Neural progenitor cell (in vitro differentiated cells): Measurements from ENCODE around the gene SLC2A13. TPM values are rescaled to one million over a fixed set of nuclear protein-coding genes. Genes with fewer than 3 reads are reported as not detected.
"Not testable (repeated sequence)": the region's sequence is repeated elsewhere in the genome, so short reads cannot be mapped to it uniquely, and the experiment has no call there.

Experiments
- DNase-seq: peaks from one replicate; pipeline ENCODE4 v3.0.0-alpha.2; 2016; ENCODE audit warnings: low spot score
- H2AFZ ChIP-seq: fragments of 200-600 bp; sonication (generic); replicated peaks from 2 replicates; pipeline ENCODE4 v1.6.1; 2016; ENCODE audit warnings: antibody characterized with exemption
- H3F3A ChIP-seq: fragments of 200-600 bp; sonication (generic); 2 replicates; pipeline ENCODE4 v1.6.1; 2016; ENCODE audit warnings: antibody characterized with exemption, low read depth
- H3K27ac ChIP-seq: fragments of 200-600 bp; sonication (generic); 2 replicates; pipeline ENCODE4 v1.5.1; 2016; ENCODE audit warnings: mild to moderate bottlenecking
- H3K27me3 ChIP-seq: fragments of 200-600 bp; sonication (generic); 2 replicates; pipeline ENCODE4 v1.6.1; 2016; ENCODE audit warnings: mild to moderate bottlenecking, moderate library complexity
- H3K36me3 ChIP-seq: fragments of 200-600 bp; sonication (generic); 2 replicates; pipeline ENCODE4 v1.5.1; 2016
- H3K4me1 ChIP-seq: fragments of 200-600 bp; sonication (generic); 2 replicates; pipeline ENCODE4 v1.6.1; 2016; ENCODE audit warnings: mixed run types
- H3K4me2 ChIP-seq: fragments of 200-600 bp; sonication (generic); 2 replicates; pipeline ENCODE4 v1.6.1; 2016
- H3K4me3 ChIP-seq: fragments of 200-600 bp; sonication (generic); 2 replicates; pipeline ENCODE4 v1.5.1; 2016
- H3K79me2 ChIP-seq: fragments of 200-600 bp; sonication (generic); 2 replicates; pipeline ENCODE4 v1.6.1; 2016; ENCODE audit warnings: low read depth
- H3K9ac ChIP-seq: fragments of 200-600 bp; sonication (generic); 2 replicates; pipeline ENCODE4 v1.6.1; 2016
- H3K9me3 ChIP-seq: fragments of 200-600 bp; sonication (generic); 2 replicates; pipeline ENCODE4 v1.5.1; 2016; ENCODE audit warnings: low read depth
- H4K20me1 ChIP-seq: fragments of 200-600 bp; sonication (generic); 2 replicates; pipeline ENCODE4 v1.6.1; 2016; ENCODE audit warnings: low read depth
- H3K27ac Mint-ChIP-seq: 3 replicates; pipeline ENCODE4 v1.8.0; 2021; ENCODE audit warnings: mixed read lengths
- H3K27me3 Mint-ChIP-seq: 2 replicates; pipeline ENCODE4 v1.8.0; 2022; ENCODE audit warnings: low read depth, mild to moderate bottlenecking, inconsistent platforms, moderate library complexity, mixed read lengths; ENCODE audit not compliant: insufficient read depth
- H3K36me3 Mint-ChIP-seq: 3 replicates; pipeline ENCODE4 v1.8.0; 2021; ENCODE audit warnings: mixed read lengths
- H3K4me1 Mint-ChIP-seq: 3 replicates; pipeline ENCODE4 v1.8.0; 2021; ENCODE audit warnings: mixed read lengths
- H3K4me3 Mint-ChIP-seq: 3 replicates; pipeline ENCODE4 v1.8.0; 2021; ENCODE audit warnings: mild to moderate bottlenecking, moderate library complexity, mixed read lengths
- H3K9me3 Mint-ChIP-seq: 3 replicates; pipeline ENCODE4 v1.8.0; 2020; ENCODE audit warnings: mixed read lengths
- EZH2 ChIP-seq: fragments of 200-600 bp; sonication (generic); IDR thresholded peaks from 2 replicates; pipeline ENCODE4 v1.6.1; 2017; ENCODE audit warnings: antibody characterized with exemption, mild to moderate bottlenecking, moderate library complexity
- EZH2phosphoT487 ChIP-seq: fragments of 200-600 bp; sonication (generic); IDR thresholded peaks from 2 replicates; pipeline ENCODE4 v1.6.1; 2017; ENCODE audit warnings: antibody characterized with exemption
- total RNA-seq: library from RNA; depleted of rRNA; stranded (reverse); fragments of >200 nt; gene quantifications from 2 replicates; pipeline ENCODE4 v1.2.3, GENCODE V29; 2015; ENCODE audit warnings: low replicate concordance
- TF ChIP-seq, protein P1 (sequence below): fragments of 200-600 bp; sonication (generic); IDR thresholded peaks from 2 replicates; pipeline ENCODE4 v1.5.1; 2017; ENCODE audit warnings: antibody characterized with exemption, mild to moderate bottlenecking

SLC2A13 gene
- total RNA-seq, 1 donor from 2014 or later = 11.1 TPM

DNA sequence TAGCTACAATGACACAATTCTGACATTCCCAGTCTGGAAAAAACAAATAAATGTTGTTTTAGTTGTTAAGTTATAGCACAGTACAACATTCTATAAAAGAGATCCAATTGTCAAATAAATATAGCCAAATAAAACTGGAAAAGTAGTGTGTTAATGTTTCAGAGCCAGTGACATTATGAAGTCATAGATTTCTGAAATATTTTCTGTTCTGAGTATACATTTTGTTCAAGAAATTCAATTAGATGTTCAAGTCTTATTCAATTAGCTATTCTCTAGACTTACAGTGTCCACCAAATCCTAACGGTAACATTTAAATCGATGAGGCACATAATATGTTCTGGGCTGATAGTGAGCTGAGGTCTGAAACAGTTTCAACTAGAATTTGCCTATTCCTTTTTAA, 290.1 kb downstream of the SLC2A13 start:
- Histone ChIP-seq H4K20me1 (no peaks in the 10 kb centered on the region), H3F3A (no peaks in the 10 kb centered on the region), H3K4me2 (no peak overlapping the region), H3K4me3 (no peak overlapping the region), H3K9me3 (no peaks in the 10 kb centered on the region), H3K27me3 (no peaks in the 10 kb centered on the region), H3K4me1 (no peaks in the 10 kb centered on the region), H2AFZ (no peak overlapping the region), H3K79me2 (no peaks in the 10 kb centered on the region), H3K36me3 (no peaks in the 10 kb centered on the region), H3K9ac (no peak overlapping the region), H3K27ac (no peak overlapping the region)
- no peak overlapping the region for H3K4me3 Mint-ChIP-seq
- TF ChIP-seq EZH2phosphoT487 = no peak
- TF ChIP-seq EZH2 = no peak
- TF ChIP-seq, protein P1, sequence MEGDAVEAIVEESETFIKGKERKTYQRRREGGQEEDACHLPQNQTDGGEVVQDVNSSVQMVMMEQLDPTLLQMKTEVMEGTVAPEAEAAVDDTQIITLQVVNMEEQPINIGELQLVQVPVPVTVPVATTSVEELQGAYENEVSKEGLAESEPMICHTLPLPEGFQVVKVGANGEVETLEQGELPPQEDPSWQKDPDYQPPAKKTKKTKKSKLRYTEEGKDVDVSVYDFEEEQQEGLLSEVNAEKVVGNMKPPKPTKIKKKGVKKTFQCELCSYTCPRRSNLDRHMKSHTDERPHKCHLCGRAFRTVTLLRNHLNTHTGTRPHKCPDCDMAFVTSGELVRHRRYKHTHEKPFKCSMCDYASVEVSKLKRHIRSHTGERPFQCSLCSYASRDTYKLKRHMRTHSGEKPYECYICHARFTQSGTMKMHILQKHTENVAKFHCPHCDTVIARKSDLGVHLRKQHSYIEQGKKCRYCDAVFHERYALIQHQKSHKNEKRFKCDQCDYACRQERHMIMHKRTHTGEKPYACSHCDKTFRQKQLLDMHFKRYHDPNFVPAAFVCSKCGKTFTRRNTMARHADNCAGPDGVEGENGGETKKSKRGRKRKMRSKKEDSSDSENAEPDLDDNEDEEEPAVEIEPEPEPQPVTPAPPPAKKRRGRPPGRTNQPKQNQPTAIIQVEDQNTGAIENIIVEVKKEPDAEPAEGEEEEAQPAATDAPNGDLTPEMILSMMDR = no peak
- H3K27ac Mint-ChIP-seq = no peak overlapping the region
- no peak for DNase-seq
- H3K36me3 Mint-ChIP-seq = no peaks in the 10 kb centered on the region
- no peaks in the 10 kb centered on the region for H3K4me1 Mint-ChIP-seq
- H3K9me3 Mint-ChIP-seq = no peaks in the 10 kb centered on the region
- H3K27me3 Mint-ChIP-seq = no peaks in the 10 kb centered on the region

DNA sequence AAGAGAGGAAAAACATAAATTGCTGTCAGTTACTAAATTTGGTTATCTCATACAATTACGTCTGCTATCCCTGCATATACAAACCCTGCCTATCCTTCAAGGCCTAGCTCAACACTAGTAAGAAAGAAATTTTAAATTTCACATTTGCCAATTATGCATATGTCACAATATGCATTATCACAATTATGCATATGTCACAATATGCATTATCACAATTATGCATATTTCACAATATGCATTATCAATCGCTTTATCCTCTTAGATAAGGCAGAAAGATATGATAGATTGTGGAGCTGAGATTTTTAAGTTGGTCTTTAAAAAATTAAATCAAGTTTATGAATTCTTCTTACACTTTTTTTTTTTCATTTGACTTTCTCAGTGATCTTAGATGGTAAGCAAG, 291.3 kb downstream of the SLC2A13 start:
- no peak overlapping the region for H2AFZ ChIP-seq
- H3K36me3 ChIP-seq = no peaks in the 10 kb centered on the region
- H3K4me1 ChIP-seq = no peaks in the 10 kb centered on the region
- no peak overlapping the region for H3K27ac ChIP-seq
- peaks cover 2% of the 10 kb centered on the region for H3K36me3 Mint-ChIP-seq
- H3K4me3 Mint-ChIP-seq = no peak overlapping the region
- TF ChIP-seq EZH2 (no peak), EZH2phosphoT487 (no peak)
- TF ChIP-seq, protein P1 = no peak
- H3K9me3 Mint-ChIP-seq = peaks cover 5% of the 10 kb centered on the region
- H4K20me1 ChIP-seq = no peaks in the 10 kb centered on the region
- H3F3A ChIP-seq = no peaks in the 10 kb centered on the region
- H3K4me3 ChIP-seq = no peak overlapping the region
- H3K27ac Mint-ChIP-seq = no peak overlapping the region
- H3K27me3 ChIP-seq = no peaks in the 10 kb centered on the region
- H3K9ac ChIP-seq = no peak overlapping the region
- H3K79me2 ChIP-seq = no peaks in the 10 kb centered on the region
- H3K4me2 ChIP-seq = no peak overlapping the region
- no peaks in the 10 kb centered on the region for H3K9me3 ChIP-seq
- no peaks in the 10 kb centered on the region for H3K27me3 Mint-ChIP-seq
- no peaks in the 10 kb centered on the region for H3K4me1 Mint-ChIP-seq
- DNase-seq = no peak

DNA sequence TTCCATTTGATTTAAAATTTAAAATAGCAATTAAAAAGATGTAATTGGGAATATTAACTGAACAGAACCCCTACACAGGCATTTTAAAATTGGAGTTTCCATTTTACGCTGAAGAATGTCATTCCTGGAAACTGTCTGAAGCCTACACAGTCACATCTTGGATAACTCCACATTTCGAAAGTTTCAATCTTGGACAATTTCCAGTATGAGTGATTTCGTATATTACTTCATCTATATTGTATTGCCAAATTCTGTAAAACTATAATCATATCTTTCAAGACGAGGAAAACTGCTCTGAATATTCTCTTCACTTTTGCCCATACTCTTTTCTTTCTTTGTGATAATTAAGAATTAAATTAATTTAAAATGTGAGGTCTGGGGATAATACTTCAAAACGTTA, 292.1 kb downstream of the SLC2A13 start:
- H3K4me3 Mint-ChIP-seq = no peak overlapping the region
- no peak overlapping the region for H3K27ac ChIP-seq
- no peaks in the 10 kb centered on the region for H3K4me1 ChIP-seq
- no peak overlapping the region for H3K27ac Mint-ChIP-seq
- H3K36me3 ChIP-seq = no peaks in the 10 kb centered on the region
- H3K9me3 ChIP-seq = no peaks in the 10 kb centered on the region
- no peak overlapping the region for H3K9ac ChIP-seq
- H3K9me3 Mint-ChIP-seq = peaks cover 5% of the 10 kb centered on the region
- TF ChIP-seq, protein P1 = no peak
- no peak for TF ChIP-seq EZH2
- H3K4me2 ChIP-seq = no peak overlapping the region
- no peaks in the 10 kb centered on the region for H3K27me3 ChIP-seq
- no peak overlapping the region for H2AFZ ChIP-seq
- H3K79me2 ChIP-seq = no peaks in the 10 kb centered on the region
- H3K4me3 ChIP-seq = no peak overlapping the region
- H3K36me3 Mint-ChIP-seq = peaks cover 2% of the 10 kb centered on the region
- H3F3A ChIP-seq = no peaks in the 10 kb centered on the region
- no peaks in the 10 kb centered on the region for H4K20me1 ChIP-seq
- no peaks in the 10 kb centered on the region for H3K27me3 Mint-ChIP-seq
- DNase-seq = no peak
- H3K4me1 Mint-ChIP-seq = no peaks in the 10 kb centered on the region

DNA sequence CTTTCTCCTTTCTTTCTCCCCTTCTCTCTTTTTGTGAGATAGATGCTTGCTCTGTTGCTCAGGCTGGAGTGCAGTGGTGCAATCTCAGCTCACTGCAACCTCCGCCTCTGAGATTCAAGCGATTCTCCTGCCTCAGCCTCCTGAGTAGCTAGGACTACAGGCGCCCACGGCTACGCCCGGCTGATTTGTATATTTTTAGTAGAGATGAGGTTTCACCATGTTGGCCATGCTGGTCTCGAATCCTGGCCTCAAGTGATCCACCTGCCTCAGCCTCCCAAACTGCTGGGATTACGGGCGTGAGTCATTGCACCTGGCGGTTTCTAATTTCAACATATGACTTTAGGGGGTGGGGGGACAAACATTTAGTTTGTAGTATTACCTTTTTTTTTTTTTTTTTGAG, 293.4 kb downstream of the SLC2A13 start:
- H3K79me2 ChIP-seq, H3K9me3 Mint-ChIP-seq, H3K9me3 ChIP-seq, H3K9ac ChIP-seq, H3K27ac Mint-ChIP-seq, H3K27ac ChIP-seq, H2AFZ ChIP-seq, H3F3A ChIP-seq, H3K4me2 ChIP-seq, H3K27me3 Mint-ChIP-seq, DNase-seq, H3K4me1 ChIP-seq, H3K36me3 Mint-ChIP-seq, H3K4me1 Mint-ChIP-seq, H4K20me1 ChIP-seq, H3K4me3 ChIP-seq, H3K36me3 ChIP-seq, H3K27me3 ChIP-seq, H3K4me3 Mint-ChIP-seq: not testable (repeated sequence)
